ENCODE results near the gene CIDEB.

GRCh38 chr14:24286996-24287395 is 20.8 kb downstream of the CIDEB start:
- TF ChIP-seq CTCF (IDR thresholded peaks at IDR 0.05): no peak
- TF ChIP-seq EP300 (IDR thresholded peaks at IDR 0.05): no peak
- no peak for TF ChIP-seq POLR2A (IDR thresholded peaks at IDR 0.05)

Data from ovary (tissue), 3 donors.